DMS 273 (cell line): ENCODE results near the gene TTLL4.

Experiments
- DNase-seq: peaks from one replicate; lab custom pipeline; 2025; ENCODE audit not compliant: unreplicated experiment; lab: John Stamatoyannopoulos, UW

TTLL4 gene

GRCh38 chr2:218710687-218711549, at the start of gene TTLL4:
TSS of gene TTLL4 (plus strand) at chr2:218710835. CDS start at chr2:218737677, 26,842 bp downstream.
- peak; percentile 99 for DNase-seq

- DNase-seq: no peak
Measured at GRCh38 chr2:218662377-218662776, 48.3 kb upstream of the TTLL4 start.

- no peak for DNase-seq
Measured at GRCh38 chr2:218662827-218663226, 47.8 kb upstream of the TTLL4 start.

- no peak for DNase-seq
Measured at GRCh38 chr2:218663901-218664300, 46.7 kb upstream of the TTLL4 start.

- DNase-seq: no peak
Measured at GRCh38 chr2:218664653-218665052, 46.0 kb upstream of the TTLL4 start.

DNA sequence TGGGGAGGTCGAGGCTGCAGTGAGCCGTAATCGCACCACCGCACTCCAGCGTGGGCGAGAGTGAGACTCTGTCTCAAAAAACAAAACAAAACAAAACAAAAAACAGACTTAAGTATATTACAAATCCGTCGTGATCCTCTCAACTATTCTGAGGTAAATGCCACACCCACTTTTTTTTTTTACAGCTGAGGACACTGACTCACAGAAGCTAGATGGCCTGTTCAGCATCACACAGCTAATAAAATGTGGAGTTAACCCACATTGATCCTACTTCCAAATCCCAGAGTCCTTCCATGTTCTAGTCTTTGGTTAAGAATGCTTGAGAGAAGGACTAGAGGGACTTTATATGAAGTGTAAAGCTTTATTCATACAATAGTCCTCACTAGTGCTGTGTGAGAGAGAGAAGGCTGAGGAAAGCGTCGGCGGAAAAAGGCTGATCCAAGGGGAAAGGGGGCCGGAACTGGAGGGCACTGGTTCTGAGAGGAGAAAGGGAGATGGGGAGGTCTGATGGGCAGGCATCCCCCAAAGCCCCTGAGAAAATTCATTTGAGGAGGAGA, 39.5 kb upstream of the TTLL4 start:
- peak; percentile 30 for DNase-seq

GRCh38 chr2:218671654-218672566, 38.7 kb upstream of the TTLL4 start, which contains the start of the genes RNF25 and STK36:
TSS of gene RNF25 (minus strand) at chr2:218672002. CDS start at chr2:218671970, 32 bp downstream.
TSS of gene STK36 (plus strand) at chr2:218672086. CDS start at chr2:218672830, 744 bp downstream.
- peak; percentile 97 for DNase-seq

GRCh38 chr2:218679119-218679518, 31.5 kb upstream of the TTLL4 start:
- DNase-seq: no peak

GRCh38 chr2:218680061-218680460, 30.6 kb upstream of the TTLL4 start:
- no peak for DNase-seq

DNA sequence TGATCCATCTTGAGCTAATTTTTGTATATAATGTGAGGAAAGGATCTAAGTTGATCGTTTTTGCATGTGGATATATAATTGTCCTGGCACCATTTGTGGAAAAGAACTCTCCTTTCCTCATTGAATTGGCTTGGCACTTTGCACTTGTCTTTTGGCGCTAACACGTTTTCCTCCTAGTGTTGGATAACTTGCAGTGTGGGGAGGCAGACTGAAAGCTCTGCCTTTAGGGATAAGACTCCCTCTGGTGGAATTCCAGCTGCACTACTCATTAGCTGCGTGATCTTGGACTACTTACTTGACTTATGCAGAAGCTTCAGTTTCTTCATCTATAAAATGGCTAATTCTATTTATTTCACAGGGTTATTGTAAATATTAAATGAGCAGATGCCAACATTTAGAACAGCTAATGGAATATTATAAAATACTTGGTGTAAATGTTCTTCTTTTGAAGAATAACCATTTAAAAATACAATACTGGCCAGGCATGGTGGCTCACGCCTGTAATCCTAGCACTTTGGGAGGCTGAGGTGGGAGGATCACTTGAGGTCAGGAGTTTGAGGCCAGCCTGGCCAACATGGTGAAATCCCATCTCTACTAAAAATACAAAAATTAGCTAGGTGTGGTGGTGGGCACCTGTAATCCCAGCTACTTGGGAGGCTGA, 23.1 kb upstream of the TTLL4 start:
- DNase-seq: peak; percentile 92

DNA sequence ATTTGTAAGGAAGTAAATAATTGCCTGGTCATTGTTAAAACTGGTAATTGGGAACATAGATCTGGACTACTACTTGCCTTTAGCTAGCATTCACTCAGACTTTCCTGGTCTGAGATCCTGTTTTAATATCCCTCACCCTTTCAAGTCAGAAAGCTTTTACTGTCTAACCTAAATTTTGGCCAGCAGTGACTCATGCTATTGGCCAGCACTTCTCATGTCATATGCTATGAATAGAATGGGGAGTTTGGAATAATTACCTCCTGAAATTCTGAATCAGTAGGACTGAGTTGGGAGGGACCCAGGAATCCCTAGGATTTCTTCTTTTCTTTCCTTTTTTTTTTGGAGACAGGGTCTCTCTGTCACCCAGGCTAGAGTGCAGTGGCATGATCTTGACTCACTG, 19.4 kb upstream of the TTLL4 start:
- DNase-seq: no peak

- no peak for DNase-seq
Measured at GRCh38 chr2:218694405-218695145, 16.1 kb upstream of the TTLL4 start.

DNA sequence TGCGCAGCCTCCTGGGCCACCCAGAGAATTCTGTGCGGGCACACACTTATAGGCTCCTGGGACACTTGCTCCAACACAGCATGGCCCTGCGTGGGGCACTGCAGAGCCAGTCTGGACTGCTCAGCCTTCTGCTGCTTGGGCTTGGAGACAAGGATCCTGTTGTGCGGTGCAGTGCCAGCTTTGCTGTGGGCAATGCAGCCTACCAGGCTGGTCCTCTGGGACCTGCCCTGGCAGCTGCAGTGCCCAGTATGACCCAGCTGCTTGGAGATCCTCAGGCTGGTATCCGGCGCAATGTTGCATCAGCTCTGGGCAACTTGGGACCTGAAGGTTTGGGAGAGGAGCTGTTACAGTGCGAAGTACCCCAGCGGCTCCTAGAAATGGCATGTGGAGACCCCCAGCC, 11.8 kb upstream of the TTLL4 start:
- DNase-seq: no peak

GRCh38 chr2:218701806-218702205, 8.8 kb upstream of the TTLL4 start:
- no peak for DNase-seq

DNA sequence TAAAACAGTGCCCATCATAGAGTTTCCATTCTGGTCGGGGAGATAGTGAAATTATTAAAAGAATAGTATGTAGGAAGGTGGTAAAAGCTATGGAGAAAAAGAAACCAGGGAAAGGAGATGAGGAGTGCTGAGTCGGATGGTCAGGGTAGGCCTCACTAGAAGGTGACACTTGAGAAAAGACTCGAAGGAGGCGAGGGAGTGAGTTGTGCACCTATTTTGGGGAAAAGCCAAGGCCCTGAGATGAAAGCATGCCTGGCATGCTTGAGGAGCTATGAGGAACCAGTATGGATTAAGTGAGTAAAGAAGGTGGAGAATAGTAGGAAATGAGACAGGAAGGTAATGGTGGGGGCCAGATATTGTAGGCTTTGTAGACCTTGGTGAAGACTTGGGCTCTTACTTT, 7.3 kb upstream of the TTLL4 start:
- DNase-seq: no peak

GRCh38 chr2:218708086-218708485, 2.5 kb upstream of the TTLL4 start:
- no peak for DNase-seq

- DNase-seq: no peak
Measured at GRCh38 chr2:218709908-218710307, 727 bp upstream of the TTLL4 start.

DNA sequence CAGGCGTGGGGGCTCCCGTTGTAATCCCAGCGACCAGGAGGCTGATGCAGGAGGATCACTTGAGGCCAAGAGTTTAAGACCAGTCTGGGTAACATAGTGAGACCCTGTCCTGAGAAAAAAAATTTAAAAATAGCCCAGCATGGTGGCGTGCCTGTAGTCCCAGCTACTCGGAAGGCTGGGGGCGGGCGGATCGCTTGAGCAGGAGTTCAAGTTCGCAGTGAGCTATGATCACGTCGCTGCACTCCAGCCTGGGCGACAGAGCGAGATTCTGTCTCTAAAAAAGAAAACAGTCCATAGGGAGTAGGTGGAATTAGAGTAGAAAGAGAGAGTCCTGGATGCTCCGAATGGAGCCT, 325 bp upstream of the TTLL4 start:
- DNase-seq: no peak

DNA sequence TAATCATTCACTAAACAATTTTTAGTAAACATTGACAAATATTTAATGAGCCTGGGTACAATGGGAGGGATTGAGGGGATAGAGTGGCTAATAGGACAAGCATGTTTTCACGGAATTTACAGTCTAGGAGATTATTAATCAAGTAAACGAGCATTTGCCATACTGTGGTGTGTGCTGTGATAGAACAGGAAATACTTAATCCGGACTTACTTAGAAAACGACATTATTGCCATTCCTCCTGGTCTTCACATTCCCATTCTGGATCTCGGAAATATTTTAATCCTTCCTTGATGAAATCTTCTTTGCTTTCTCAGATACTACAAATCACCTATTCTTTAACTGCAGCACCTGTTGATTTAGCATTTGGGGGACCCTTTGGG, 905 bp downstream of the TTLL4 start:
- peak; percentile 24 for DNase-seq

GRCh38 chr2:218713922-218714321, 3.3 kb downstream of the TTLL4 start:
- DNase-seq: no peak
